GM21423 (cell line): ENCODE data around the gene RUNDC1.
"Not testable (repeated sequence)": the region's sequence is repeated elsewhere in the genome, so short reads cannot be mapped to it uniquely, and the experiment has no call there.

ENCODE experiments used
- ATAC-seq: cut with Tn5 transposase; IDR thresholded peaks from one replicate; pipeline ENCODE4 v1.9.1; 2021; ENCODE audit warnings: mild to moderate bottlenecking, moderate library complexity; ENCODE audit not compliant: unreplicated experiment

RUNDC1 gene

GRCh38 chr17:42980274-42980765 is at the start of gene RUNDC1:
TSS of gene RUNDC1 (plus strand) at chr17:42980565. CDS start at chr17:42980577, 12 bp downstream.
- peak; percentile 54 for ATAC-seq

- ATAC-seq = no peak
Observed at GRCh38 chr17:42937712-42938596, 42.4 kb upstream of the RUNDC1 start.

DNA sequence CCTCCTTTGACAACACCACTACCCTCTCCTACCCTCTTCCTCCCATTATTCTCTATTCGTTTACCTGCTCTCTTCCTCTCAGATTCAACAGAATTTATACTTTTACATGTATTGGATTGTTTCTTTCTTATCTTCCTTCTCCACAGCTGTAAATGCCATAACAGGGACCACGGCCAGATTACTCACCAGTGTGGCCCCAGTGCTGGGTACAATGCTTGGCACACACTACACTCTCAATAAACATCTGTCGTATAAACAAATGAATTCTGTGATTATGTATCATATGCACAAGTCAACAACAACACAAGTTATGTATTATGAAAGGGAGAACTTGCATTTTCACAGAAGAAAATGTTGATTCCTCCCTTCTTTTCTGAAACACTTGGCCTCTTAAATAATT is 36.2 kb upstream of the RUNDC1 start:
- no peak for ATAC-seq

GRCh38 chr17:42946812-42947211 is 33.6 kb upstream of the RUNDC1 start:
- no peak for ATAC-seq

- no peak for ATAC-seq
Observed at GRCh38 chr17:42950044-42950783, 30.2 kb upstream of the RUNDC1 start.

- no peak for ATAC-seq
Observed at GRCh38 chr17:42953669-42954068, 26.7 kb upstream of the RUNDC1 start.

DNA sequence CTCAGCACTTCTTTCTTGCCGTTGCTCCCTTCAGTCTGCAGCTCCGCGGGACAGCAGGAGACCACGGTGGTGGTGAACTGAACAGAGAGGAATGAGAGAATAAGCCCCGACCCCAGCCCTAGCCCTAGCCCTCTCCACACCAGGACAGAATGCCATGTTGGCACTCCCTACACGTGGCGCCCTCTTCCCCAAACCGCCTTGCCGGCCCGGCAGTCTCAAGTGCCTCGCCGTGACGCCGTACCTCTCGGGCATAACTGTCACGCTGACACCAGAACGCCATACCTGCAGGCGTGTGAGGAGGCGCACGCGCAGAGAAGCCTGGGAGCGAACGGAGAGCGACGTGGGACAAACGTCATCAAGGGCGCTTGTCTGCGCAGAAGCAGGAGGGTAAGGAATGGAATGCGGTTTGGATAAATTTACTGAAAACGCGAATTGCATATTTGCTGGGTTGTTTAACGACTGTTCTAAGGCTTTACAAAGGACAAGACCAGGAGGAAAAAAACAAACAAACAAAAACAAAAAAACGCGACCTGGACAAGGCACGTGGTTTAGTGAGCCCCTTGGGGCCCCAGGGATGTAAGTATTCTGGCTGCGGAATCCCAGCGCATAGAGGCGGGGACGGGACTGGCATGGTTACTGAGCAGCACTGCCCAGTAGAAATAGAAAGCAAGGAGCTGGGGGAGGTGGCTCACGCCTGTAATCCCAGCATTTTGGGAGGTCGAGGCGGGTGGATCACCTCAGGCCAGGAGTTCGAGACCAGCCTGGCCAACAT is 16.0 kb upstream of the RUNDC1 start, which contains the start of gene AARSD1:
TSS of gene AARSD1 (minus strand) at position 294 of the 772 bp plus-strand sequence. CDS start at position 280, 14 bp downstream.
- peak; percentile 69 for ATAC-seq

GRCh38 chr17:42967925-42968324 is 12.4 kb upstream of the RUNDC1 start:
- ATAC-seq = no peak

GRCh38 chr17:42969001-42969581 is 11.3 kb upstream of the RUNDC1 start:
- no peak for ATAC-seq

DNA sequence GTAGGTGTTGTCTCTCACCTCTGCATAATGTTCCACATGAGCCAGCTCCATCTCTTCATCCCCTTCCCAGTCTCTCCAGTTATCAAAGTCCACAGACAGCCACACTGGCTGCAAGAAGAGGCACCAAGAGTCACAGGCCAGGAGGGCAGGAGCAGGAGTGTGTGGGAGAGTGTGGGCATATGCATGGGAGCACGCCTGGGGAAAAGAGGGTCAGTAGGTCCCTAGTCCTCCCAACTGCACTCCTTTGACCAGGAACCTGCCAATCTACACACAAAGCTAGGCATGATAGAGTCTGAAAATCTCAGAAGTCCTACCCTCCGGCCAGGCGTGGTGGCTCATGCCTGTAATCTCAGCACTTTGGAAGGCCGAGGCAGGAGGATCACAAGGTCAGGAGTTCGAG is 8.8 kb upstream of the RUNDC1 start:
- no peak for ATAC-seq

DNA sequence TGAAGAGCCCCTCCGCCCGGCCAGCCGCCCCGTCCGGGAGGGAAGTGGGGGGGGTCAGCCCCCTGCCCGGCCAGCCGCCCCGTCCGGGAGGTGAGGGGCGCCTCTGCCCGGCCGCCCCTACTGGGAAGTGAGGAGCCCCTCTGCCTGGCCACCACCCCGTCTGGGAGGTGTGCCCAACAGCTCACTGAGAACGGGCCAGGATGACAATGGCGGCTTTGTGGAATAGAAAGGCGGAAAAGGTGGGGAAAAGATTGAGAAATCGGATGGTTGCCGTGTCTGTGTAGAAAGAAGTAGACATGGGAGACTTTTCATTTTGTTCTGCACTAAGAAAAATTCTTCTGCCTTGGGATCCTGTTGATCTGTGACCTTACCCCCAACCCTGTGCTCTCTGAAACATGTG is 7.0 kb upstream of the RUNDC1 start:
- ATAC-seq = not testable (repeated sequence)

GRCh38 chr17:42975265-42975664 is 5.1 kb upstream of the RUNDC1 start:
- ATAC-seq = no peak

GRCh38 chr17:42975701-42976100 is 4.7 kb upstream of the RUNDC1 start:
- ATAC-seq = not testable (repeated sequence)

DNA sequence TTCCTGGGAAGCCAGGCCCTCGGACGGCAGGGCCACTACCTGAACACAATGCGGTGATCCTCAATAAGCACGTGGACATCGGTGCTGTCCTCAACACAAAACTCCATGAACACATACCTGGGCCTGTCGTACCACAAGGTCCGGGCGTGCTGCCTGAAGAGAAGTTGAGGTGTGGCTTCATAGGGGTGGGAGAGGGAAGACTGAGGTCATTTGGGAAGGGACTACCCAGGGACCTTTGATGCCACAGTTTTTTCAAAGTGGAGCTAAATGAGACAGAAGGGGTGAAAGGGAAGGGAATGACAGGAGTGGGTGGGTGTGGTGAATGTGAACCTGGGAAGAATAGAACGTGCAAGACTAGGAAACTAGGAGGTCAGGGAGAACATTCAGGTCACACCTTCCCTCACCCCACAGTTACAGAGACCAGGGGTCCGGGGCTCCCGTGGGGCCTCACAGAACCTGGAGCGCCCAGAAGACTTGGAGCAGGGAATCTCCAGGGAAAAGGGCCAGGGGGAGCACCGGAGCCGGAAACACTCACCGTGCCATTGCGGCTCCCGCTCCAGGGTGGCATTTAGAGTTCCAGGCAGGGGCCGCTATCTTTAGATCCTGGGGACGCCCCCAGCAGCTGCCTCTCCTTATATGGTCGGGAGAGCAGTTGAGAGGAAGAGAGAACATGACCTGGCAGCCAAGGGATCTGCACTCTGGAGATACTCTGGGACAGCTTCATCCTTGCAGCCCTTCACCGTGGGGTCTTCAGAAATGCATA is 673 bp upstream of the RUNDC1 start, which contains the start of gene PTGES3L:
TSS of gene PTGES3L (minus strand) at position 570 of the 763 bp plus-strand sequence. CDS start at position 543, 27 bp downstream.
- ATAC-seq = no peak

- ATAC-seq = peak; percentile 46
Observed at GRCh38 chr17:42980766-42981397, 517 bp downstream of the RUNDC1 start.

DNA sequence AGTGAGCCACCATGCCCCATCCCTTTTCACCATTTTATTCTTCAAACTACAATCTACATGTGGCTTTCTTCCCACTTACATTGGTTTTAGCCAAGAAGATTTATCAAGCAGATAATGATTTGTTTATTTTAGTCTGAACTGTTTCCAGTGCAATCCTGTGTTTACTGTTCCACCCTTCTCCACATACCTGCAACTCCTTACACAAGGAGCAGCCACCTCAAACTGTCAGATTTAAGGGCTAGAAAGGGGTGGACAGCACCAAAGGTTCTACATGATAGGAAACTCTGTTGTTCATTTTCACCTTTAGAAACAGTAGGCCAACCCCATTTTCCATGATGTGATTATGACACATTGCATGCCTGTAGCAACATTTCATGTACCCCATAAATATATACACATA is 1.9 kb downstream of the RUNDC1 start:
- no peak for ATAC-seq

DNA sequence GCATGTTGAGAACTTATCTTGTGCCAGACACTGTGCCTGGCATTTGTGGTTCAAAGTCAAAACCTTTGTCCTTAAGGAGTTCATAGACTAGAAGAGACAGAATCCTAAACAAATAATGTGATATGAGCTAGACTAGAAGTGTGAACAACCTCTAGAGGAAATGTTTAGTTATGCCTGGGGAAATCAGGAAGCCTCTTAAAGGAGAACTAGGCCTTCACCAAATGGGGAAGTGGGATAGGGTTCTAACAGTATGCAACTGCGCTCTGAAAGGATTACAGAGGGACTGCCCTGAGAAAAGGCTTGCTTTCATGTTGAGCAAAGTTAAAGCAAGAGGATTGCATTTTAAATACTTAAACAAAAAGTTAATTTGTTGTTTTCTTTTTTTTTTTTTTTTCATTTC is 4.9 kb downstream of the RUNDC1 start:
- peak; percentile 45 for ATAC-seq

DNA sequence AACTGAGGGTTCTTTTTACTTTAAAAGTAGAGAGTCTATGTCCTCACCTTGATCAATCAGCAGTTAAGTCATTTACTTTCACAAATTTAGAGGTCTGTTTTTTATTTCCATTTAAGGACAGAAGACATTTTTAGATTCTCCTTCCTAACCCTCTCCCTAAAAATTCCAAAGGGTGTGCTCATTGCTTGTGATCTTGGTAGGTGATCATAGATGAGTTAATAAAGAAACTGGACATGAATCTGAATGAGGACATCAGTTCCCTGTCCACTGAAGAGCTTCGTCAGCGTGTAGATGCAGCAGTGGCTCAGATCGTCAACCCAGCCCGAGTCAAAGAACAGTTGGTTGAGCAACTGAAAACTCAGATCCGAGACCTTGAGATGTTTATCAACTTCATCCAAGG is 8.8 kb downstream of the RUNDC1 start:
- no peak for ATAC-seq
